Stimulated activated CD4-positive, alpha-beta T cell treated with anti-CD3 and anti-CD28 coated beads, Interleukin-4, amount 100 ng/mL, for 24 hours (primary cell): ENCODE data around the gene NSG1.
A peak's percentile ranks its signal among the peaks of the same experiment; 100 is the strongest.
"Not testable (repeated sequence)": the region's sequence is repeated elsewhere in the genome, so short reads cannot be mapped to it uniquely, and the experiment has no call there.

Experiments
- DNase-seq: peaks from one replicate; pipeline ENCODE4 v3.0.0-alpha.2; 2020

NSG1 gene

DNA sequence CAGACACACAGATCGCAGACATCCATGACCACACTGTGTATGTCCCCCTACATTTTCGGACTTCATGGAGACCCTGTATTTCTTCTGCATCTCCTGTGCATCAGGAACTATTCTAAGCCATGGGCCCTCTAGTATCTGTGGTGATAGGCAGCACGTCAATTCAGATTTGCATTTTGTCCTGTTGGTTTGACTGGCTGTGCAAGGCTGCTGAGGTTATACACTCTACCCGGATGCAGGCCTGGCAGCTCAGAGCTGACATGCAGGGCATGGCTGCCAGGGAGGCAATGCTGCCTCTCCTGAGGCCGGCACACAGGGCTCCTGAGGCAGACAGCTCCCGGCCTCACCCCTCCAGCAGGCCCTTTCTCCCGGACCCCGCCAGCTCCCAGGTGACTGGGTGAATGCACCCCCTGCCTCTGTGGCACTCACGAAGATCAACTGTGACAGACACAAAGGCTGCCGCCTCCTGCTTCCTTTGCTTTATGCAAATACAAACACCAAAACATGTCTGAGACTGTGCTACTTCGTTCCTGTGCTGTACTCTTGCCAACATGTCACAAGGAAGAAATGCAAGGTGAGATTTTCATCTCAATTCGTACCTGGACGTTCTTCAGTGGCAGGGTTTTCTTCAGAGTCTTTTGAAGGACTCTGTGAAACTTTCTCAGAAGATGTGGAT is 51.0 kb downstream of the NSG1 start:
- DNase-seq, result no peak

- no peak for DNase-seq
Measured at GRCh38 chr4:4438891-4439290, 52.0 kb downstream of the NSG1 start.

- DNase-seq, result no peak
Measured at GRCh38 chr4:4439782-4440181, 52.9 kb downstream of the NSG1 start.

DNA sequence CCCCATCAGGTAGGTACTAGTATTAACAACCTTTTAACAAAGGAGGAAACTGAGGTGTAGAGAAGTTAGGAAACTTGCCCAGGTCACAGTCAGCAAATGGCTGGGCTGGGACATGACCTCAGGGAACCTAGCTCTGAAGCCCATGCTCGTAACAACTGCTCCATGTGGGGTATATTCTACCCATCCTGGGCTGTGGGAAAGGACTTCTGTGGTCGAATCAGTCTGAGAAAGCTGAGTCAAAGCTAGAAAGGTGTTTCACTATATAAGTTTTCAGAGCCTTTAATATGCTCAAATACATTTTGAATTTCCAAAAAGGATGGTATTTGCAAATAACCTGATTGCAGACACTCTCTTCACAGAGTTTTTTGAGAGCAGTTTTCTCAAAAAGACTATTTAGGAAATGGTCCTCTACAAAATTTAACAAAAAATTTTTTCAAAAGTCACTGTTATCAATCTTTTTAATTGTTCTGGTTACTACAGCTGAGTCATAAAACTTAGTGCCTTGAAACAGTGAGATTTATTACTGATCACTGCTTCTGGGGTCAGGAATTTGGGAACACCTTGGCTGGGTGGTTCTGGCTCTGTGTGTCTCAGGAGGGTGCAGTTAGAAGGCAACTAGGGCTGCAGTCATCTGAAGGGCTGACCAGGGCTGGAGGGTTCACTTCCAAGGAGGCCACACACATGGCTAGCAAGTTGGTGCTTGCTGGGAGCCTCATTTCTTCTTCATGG is 53.6 kb downstream of the NSG1 start:
- DNase-seq, result no peak

DNA sequence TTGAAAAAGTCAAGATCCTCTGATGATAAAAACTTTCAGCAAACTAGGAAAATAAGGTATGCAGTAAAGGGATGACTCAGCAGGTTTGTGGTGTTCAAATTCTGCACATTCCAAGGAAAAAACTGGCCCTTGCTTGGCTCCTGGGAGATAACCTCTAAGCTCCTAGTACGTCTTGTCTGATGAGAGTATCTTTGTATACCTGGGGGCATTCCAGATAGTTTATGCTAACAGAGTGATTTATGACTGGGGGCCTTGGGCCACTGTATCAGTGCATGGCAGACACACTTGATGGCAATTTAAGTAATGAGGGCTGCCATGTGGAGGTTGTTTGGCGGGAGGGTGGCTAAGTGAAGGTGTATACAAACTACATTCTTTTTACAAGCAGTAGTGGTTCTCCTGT is 56.9 kb downstream of the NSG1 start:
- DNase-seq, result no peak

- DNase-seq, result no peak
Measured at GRCh38 chr4:4446434-4446833, 59.5 kb downstream of the NSG1 start.

DNA sequence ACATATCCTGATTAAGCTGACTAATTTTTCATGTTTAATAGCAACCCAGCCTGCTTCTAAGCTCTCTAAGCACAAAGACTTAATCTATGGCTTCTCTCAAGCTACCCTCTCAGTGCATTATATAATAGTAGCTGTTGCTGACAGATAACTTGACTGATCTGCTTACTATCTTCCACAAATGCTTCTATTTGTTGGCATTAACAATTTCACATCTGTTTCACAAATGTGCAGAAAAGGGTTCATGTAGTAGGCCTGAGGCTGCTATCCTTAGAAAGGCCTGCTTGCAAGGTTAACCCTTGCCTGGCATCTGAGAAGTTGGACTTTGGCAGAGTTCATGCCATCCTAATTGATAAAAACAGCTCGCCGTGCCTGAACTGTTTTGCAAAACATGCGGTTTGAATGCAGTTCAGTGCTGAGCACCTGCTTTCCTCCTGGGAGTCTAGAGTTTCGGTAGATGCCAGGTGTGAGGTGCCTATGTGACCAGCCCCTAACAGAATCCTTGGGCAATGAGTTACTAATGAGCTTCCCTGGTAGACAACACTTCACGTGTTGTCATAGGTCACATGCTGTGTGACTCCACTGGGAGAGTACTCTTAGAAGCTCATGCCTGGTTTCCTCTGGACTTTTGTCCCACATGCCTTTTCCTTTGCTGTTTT is 68.4 kb downstream of the NSG1 start:
- DNase-seq, result no peak

DNA sequence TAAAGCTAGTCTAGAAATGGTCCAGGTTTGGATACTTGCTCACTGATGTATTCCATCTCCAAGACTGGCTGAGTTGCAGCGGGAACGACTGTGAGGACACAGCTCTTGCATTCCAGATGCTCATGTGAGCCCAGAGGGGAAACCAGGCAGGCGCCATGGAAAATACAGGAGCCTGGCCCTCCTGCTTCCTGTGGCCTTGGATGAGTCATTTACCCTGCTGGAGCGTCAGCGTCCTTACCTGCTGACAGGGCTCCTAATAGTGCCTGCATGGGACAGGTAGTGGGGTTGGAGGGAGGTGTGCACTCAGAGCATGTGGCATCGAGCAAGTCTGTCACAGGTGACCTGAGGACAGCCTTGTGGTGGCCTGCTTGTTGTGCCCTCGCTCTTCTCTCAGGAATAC is 69.4 kb downstream of the NSG1 start:
- no peak for DNase-seq

DNA sequence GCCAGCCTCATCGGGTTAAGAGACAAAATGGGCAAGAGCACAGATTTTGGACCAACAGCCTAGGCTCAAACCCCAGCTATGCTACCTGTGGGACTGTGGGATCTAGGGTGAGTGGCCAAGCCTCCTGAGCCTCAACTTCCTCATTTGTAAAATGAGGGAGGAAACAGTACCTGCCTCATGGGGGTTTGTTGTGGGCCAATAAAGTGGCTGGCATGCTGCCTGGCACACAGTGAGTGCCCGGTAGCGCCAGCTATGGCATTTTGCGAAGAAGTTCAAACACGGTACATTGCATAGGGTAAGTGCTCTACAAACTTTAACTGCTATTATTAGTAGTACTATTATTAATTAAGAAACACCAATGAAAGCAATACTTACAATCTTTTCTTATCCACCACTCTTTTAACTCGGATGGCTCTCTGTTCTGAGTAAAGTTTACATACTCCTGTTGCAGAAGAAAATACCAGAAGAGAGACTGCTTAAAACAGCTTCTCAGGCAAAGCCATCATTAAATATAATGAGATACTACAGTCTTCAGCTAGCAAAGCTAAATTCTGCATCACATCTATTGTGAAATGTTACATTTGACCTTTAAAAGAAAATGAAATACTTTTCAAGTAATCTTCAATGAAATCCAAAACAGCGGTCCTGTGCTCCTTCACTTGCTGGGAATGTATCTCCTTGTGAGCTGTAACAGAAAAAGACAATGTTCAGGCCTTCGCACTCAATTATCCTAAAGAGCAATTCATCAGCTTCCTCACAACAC is 70.1 kb downstream of the NSG1 start:
- no peak for DNase-seq

DNA sequence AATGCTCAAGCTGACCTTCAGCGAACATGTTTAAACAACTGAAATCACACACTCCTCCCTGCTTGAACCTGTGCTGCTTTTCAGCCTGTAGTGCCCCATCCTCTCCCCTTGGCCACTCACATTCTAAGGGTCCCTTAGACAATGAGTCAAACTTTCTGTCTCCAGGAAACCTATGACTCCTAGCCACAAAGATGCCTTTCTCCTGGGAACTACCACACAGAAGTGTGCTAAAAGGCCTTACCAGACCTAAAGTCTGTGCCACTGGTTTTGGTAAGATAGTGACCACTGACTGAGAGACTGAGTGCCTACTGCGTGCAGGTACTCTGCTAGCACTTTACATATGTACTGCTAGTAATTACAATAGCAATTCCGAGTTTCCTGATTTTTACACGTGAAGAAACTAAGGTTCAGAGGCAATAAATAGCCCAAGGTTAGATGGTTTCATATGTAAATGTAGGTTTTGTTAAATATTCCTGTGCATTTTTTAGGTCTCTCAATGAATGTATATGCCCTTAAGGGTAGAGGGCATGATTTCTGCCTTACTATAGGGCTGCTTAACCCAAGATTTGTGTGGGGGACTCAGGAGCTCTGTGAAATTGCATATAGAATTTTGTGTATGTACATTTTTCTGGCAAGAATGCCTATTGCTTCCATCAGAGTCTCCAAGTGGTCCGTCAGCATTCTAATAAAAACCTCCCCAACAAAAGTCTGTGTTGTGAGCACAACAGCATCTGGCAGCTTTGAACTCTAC is 71.1 kb downstream of the NSG1 start:
- DNase-seq, result no peak

DNA sequence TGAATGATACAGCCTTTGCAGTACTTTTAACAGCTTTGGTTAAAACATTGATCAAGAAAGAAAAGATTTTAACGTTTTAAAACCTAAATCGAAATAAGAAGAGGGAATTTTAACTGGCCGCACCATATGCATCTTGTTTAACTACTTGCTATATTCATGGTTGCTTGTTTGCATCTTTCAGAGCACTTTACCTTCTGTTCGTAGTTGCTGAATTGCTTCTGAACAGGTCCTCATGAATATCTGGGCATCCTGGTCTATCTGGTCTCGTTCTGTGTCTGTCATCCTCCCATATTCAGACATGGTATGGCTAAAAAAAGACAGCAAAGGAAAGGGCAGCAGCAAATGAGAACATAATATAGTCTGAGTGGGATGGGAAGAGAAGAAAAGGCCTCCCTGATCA is 72.3 kb downstream of the NSG1 start:
- DNase-seq, result no peak

DNA sequence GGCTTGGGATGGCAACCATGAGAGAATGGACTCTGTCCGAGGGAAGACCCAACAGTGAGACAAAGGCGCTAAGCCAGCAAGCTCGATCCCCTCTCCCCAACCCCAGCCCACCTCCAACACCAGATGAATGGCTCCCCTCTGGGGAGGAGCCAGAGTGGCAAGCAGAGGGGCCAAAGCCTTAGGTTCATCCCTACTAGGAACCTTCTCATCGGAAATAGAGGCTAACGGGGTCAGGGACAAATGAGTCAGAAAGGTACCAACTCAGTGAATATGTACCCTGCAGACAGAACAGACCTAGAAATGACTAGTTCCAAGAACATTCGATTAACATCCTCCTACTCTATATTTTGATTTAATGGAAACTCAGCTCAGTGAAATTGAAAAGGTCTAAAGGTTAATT is 73.9 kb downstream of the NSG1 start:
- peak; percentile 15 for DNase-seq

DNA sequence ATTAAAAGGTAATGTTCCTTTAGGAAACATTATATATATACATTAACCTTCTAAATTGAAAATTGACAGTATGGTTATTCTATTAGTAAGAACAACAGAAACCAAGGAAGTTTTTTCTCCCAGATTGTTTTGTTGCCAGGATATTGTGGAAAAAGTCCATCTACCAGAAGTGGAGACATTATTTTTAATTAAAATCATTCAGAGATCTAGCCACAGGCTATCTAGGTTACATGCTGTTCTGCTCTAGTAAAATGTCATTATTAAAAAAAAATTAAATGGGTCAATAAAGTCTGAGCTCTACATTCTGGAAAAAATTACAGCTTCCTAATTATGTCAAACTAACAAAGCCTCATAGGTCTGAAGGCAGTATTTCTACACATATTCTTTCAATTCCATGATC is 74.3 kb downstream of the NSG1 start:
- no peak for DNase-seq

DNA sequence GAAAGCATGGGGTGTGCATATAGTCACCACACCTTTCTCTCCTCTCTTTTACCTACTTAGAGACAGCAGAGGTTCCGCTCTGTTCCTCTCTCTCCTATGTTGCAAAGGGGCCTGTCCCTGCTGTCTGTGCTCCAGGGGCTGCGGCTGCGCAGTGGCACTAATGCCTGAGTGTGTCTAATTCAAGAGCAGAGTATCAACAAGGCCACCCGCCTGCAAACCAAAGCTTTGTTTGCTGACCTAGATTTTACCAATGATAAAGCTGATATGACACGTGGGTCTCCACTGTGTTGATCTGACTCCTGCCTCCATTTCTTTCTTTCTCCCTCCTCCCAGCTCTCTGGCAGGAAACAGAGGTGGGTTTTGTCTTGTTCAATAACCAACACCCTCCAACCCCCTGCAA is 74.9 kb downstream of the NSG1 start:
- peak; percentile 48 for DNase-seq

DNA sequence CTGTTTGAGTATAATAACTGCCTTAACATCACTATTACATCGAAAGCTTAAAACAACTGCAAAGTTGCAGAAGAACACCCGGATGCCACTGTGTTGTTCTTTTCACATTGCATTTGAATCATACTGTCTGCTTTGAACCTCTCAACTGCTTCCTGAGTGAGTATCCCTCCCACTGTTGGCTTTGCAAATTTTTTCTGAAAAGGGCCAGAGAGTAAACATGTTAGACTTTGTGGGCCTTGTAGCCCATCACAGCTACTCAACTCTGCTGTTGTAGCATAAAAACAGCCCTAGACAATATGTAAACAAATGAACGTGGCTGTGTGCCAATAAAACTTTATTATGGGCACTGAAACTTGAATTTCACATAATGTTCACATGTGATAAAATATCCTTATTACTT is 76.1 kb downstream of the NSG1 start:
- DNase-seq, result no peak

GRCh38 chr4:4465238-4465637 is 78.3 kb downstream of the NSG1 start:
- not testable (repeated sequence) for DNase-seq
